HEK293T (cell line): ENCODE results near the gene NTN3.

Experiments used
- ARNT ChIP-seq: fragments of 450-650 bp; IDR thresholded peaks from 2 replicates; pipeline ENCODE4 v1.6.1; 2017; ENCODE audit warnings: mild to moderate bottlenecking
- ELF4 ChIP-seq: fragments of 450-650 bp; IDR thresholded peaks from 2 replicates; pipeline ENCODE4 v1.6.1; 2017; ENCODE audit warnings: antibody characterized with exemption
- FOXA1 ChIP-seq: fragments of 450-650 bp; IDR thresholded peaks from 2 replicates; pipeline ENCODE4 v1.6.1; 2016; ENCODE audit warnings: mild to moderate bottlenecking
- FOXM1 ChIP-seq: fragments of 450-650 bp; IDR thresholded peaks from 2 replicates; pipeline ENCODE4 v1.6.1; 2017; ENCODE audit warnings: mild to moderate bottlenecking, borderline replicate concordance
- LEF1 ChIP-seq: fragments of 450-650 bp; IDR thresholded peaks from 2 replicates; pipeline ENCODE4 v1.6.1; 2017; ENCODE audit warnings: mild to moderate bottlenecking, borderline replicate concordance
- SP1 ChIP-seq: fragments of 450-650 bp; IDR thresholded peaks from 2 replicates; pipeline ENCODE4 v1.6.1; 2017
- SUZ12 ChIP-seq: fragments of 450-650 bp; IDR thresholded peaks from 2 replicates; pipeline ENCODE4 v1.6.1; 2016; ENCODE audit warnings: mild to moderate bottlenecking
- TARDBP ChIP-seq: fragments of 450-650 bp; IDR thresholded peaks from 2 replicates; pipeline ENCODE4 v1.6.1; 2016

GRCh38 chr16:2467528-2468232 is 3.4 kb upstream of the NTN3 start:
- TF ChIP-seq TARDBP, result no peak
- no peak for TF ChIP-seq SP1
- no peak for TF ChIP-seq ELF4
- TF ChIP-seq FOXM1, result no peak
- TF ChIP-seq LEF1, result no peak
- no peak for TF ChIP-seq FOXA1
- TF ChIP-seq ARNT, result no peak
- no peak for TF ChIP-seq SUZ12
